Epithelial cell of esophagus (primary cell): Measurements from ENCODE around the gene IGSF8.

ENCODE experiments used
- DNase-seq: peaks from one replicate; pipeline ENCODE4 v3.0.0; 2010; ENCODE audit warnings: low read depth
- H3K4me3 ChIP-seq: 2 replicates; pipeline ENCODE4 v1.5.1; 2011; ENCODE audit warnings: mild to moderate bottlenecking, low read length, control low read depth
- CTCF ChIP-seq: IDR thresholded peaks from 2 replicates; pipeline ENCODE4 v1.5.1; 2011; ENCODE audit warnings: low read depth, mild to moderate bottlenecking, low read length, control low read depth, inconsistent platforms; ENCODE audit not compliant: insufficient read depth; ENCODE audit errors: missing control alignments

The IGSF8 gene

GRCh38 chr1:160130939-160131338 is 32.5 kb upstream of the IGSF8 start:
- DNase-seq = no peak
- H3K4me3 ChIP-seq = no peak overlapping the region
- TF ChIP-seq CTCF = no peak

- no peak overlapping the region for H3K4me3 ChIP-seq
- no peak for TF ChIP-seq CTCF
- no peak for DNase-seq
Measured at GRCh38 chr1:160130486-160130885, 32.1 kb upstream of the IGSF8 start.

GRCh38 chr1:160129966-160130365 is 31.5 kb upstream of the IGSF8 start:
- TF ChIP-seq CTCF = no peak
- H3K4me3 ChIP-seq = no peak overlapping the region
- no peak for DNase-seq

GRCh38 chr1:160129558-160129957 is 31.1 kb upstream of the IGSF8 start:
- DNase-seq = no peak
- TF ChIP-seq CTCF = no peak
- no peak overlapping the region for H3K4me3 ChIP-seq

- H3K4me3 ChIP-seq = no peak overlapping the region
- DNase-seq = peak; percentile 43
- no peak for TF ChIP-seq CTCF
Measured at GRCh38 chr1:160129046-160129445, 30.6 kb upstream of the IGSF8 start.

- TF ChIP-seq CTCF = no peak
- H3K4me3 ChIP-seq = no peak overlapping the region
Measured at GRCh38 chr1:160128636-160129035, 30.2 kb upstream of the IGSF8 start.

GRCh38 chr1:160127865-160128523 is 29.6 kb upstream of the IGSF8 start:
- TF ChIP-seq CTCF = no peak
- peak; percentile 42 for DNase-seq
- no peak overlapping the region for H3K4me3 ChIP-seq

More at GRCh38 chr1:160128636-160129035, 30.2 kb upstream of the IGSF8 start:
- no peak for DNase-seq
